HG03558 (cell line): Measurements from ENCODE around the gene HDX.
A peak's percentile ranks its signal among the peaks of the same experiment; 100 is the strongest.
"Not testable (repeated sequence)": the region's sequence is repeated elsewhere in the genome, so short reads cannot be mapped to it uniquely, and the experiment has no call there.

Experiments used
- ATAC-seq: cut with Tn5 transposase; IDR thresholded peaks from one replicate; pipeline ENCODE4 v1.9.1; 2021; ENCODE audit warnings: moderate number of reproducible peaks; ENCODE audit not compliant: unreplicated experiment; ENCODE audit errors: extremely low read depth

HDX gene, protein sequence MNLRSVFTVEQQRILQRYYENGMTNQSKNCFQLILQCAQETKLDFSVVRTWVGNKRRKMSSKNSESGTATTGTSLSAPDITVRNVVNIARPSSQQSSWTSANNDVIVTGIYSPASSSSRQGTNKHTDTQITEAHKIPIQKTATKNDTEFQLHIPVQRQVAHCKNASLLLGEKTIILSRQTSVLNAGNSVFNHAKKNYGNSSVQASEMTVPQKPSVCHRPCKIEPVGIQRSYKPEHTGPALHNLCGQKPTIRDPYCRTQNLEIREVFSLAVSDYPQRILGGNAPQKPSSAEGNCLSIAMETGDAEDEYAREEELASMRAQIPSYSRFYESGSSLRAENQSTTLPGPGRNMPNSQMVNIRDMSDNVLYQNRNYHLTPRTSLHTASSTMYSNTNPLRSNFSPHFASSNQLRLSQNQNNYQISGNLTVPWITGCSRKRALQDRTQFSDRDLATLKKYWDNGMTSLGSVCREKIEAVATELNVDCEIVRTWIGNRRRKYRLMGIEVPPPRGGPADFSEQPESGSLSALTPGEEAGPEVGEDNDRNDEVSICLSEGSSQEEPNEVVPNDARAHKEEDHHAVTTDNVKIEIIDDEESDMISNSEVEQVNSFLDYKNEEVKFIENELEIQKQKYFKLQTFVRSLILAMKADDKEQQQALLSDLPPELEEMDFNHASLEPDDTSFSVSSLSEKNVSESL

DNA sequence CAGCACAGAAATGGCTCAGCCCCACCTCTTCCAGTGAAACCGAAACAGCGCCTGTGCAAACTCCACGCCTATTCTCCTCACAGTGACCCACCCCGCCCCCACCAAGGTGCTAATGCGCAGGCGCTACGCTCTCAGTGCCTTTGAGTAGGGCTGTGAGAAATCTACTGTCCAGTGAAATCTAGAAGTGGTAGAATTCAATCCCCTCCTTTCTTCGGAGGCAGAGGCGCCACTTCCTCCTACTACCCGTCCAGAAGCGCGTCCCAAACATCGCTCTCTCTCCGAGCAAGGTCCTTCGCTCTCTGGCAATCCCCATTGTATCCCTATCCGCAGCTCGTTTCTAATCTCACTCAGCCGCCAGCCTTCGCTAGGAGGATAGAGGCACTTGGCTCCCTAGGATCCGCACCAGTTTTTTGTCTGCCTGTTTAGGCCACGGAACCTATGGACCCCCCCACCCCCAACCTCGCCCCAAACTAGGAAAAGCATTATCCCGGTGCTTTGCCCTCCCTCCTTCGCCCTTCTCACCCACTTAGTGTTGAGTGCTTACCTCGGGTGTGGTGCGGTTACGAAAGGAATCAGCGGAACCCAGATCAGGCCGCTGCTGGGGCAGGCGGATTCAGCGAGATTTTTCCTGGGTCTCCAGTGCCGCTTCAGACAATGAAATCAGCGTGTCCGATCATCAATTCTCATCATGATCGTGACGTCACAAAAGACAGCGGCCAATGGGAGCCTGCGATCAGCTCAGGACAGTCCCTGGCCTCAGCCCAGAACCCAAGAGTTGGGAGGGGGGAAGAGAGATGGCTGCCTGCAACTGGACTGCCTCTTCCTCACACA lies at the start of gene HDX:
TSS of gene HDX (minus strand) at position 656 of the 831 bp plus-strand sequence. CDS start 27,056 bp downstream, outside the sequence.
- ATAC-seq = peak; percentile 86

- not testable (repeated sequence) for ATAC-seq
These were observed 39.1 kb upstream of the HDX start for GRCh38 chrX:84541315-84541714.

- not testable (repeated sequence) for ATAC-seq
These were observed 35.4 kb upstream of the HDX start for GRCh38 chrX:84537627-84538026.

DNA sequence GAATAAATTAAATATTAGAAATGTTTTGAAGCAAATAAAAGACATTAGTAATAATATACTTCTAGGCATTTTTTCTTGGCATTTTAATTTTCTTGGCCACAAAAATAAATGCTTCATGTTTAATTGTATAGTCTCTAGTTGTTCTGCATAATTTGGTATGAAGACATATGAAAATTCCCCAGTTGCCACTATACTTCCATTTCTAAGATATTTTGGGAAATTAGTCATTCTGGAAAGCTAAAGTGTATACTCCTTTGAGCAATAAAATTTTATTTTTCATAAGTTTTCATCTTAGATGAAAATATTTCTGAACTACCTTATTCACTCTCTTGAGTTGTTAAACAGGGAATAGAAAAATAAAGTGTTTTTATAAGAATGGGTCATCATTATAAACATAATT lies 13.8 kb downstream of the HDX start:
- ATAC-seq = no peak

GRCh38 chrX:84487365-84488353 lies 14.6 kb downstream of the HDX start:
- ATAC-seq = peak; percentile 99

GRCh38 chrX:84479086-84479485 lies 23.2 kb downstream of the HDX start:
- no peak for ATAC-seq

GRCh38 chrX:84477114-84477513 lies 25.1 kb downstream of the HDX start:
- no peak for ATAC-seq

- no peak for ATAC-seq
These were observed 26.7 kb downstream of the HDX start for GRCh38 chrX:84475596-84475995.

- ATAC-seq = no peak
These were observed 27.2 kb downstream of the HDX start for GRCh38 chrX:84475101-84475500.

DNA sequence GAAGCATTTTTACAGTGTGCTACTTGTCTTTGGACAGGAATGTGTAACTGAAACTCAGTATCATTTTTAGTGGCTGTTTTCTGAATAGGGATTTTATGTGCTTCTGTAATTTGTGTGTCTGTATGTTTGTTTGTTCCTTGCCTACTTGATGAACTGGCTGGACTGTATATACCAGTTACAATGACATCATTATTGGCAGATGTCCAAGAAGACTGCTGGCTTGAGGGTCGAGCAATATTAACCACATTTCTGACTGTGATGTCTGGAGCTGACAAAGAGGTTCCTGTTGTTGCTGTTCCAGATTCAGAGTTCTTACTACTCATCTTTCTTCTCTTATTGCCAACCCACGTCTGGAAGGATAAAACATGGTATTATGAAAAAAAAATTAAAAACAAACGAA lies 33.0 kb downstream of the HDX start:
- ATAC-seq = no peak

DNA sequence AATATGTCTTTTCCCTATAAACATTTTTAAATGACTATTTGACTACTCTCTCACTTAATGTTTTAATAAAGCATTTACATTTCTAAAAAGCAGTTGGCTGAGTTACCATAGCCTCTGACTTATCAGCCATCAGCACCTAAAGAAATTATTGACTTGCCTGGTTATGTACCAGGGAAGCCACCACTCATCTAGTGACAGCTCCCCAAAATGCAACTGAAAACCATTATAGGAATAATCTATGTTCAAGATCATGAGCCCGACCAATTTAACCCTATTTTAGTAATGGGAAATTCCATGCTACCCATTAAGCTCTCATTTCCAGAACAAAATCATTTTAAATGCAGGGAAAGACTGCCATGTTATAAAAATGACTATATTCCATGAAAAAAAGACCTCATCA lies 34.4 kb downstream of the HDX start:
- ATAC-seq = no peak

DNA sequence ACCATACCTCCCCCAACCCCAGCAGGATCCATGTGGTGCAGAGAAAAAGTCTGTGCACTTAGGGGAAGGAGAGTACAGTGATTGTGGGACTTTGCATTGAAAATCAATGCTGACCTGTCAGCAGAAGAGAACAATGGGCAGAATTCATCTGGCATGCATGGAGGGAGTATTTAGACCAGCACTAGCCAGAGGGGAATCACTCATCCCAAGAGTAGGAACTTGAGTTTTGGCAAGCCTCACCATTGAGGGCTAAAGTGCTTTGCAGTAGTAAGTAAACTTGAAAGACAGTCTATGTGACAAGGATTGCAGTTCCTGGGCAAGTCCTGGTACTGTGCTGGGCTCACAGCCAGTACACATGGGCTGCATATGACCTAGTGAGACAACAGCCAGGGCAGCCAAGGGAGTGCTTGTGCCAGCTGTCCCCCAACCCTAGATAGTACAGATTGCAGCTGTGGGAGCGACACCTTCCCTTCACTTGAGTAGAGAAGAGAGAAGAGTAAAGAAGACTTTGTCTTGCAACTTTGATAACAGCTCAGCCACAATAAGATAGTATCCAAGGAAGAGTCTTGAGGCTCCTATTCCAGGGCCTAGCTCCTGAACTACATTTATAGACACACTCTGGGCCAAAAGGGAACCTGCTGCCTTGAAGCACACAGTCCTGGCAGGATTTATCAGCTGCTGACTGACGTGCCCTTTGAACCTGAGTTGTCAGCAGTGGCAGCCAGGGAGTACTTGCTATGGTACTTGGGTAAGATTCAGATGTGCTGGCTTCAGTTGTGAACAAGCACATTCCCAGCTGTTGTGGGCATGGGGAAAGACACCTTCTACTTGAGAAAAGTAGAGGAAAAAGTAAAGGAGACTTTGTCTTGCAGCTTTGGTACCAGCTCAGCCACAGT lies 48.7 kb downstream of the HDX start:
- no peak for ATAC-seq

- no peak for ATAC-seq
These were observed 61.1 kb downstream of the HDX start for GRCh38 chrX:84441143-84441542.

DNA sequence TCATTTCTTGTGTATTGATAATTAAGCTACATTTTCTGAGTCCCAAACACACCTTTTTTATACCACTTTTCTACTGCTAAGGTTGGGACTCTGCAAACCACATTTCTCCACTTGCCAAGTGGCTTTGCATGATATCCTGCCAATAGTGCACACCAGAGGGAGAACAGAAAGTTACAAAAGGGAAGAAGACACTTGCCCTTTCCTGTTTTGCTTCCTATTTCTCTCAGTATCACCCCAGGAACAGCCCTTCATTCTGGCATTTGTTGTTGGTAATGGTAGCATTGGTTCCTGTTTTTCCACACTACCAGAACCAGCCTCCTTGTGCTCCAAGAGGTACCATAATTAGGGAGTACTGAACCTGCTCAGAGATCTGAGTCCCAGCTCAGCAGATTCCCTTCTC lies 87.1 kb downstream of the HDX start:
- ATAC-seq = no peak

DNA sequence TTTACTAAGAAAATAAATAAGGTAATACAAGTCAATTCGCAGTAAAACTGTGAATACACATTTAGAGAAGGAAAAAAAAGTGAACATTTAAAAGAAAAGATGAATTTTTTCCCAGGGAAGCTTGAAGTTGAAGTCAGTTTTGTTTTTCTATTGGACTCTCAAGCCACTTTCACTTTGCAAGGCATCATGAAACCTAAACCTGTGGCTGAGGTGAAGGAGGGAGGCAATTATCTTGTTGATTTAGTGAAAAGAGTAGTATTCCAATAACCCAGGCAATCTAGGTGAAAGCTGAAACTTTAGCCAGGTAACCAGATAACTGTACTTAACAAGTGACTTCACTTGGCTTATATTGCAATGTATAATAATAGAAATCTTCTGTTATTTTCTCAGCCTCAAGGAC lies 138.6 kb downstream of the HDX start:
- no peak for ATAC-seq

- ATAC-seq = no peak
These were observed 139.2 kb downstream of the HDX start for GRCh38 chrX:84363051-84363450.

- ATAC-seq = no peak
These were observed 139.9 kb downstream of the HDX start for GRCh38 chrX:84362184-84362838.

GRCh38 chrX:84358271-84358670 lies 144.0 kb downstream of the HDX start:
- no peak for ATAC-seq
